ENCODE data around the gene POP4.
A peak's percentile ranks its signal among the peaks of the same experiment; 100 is the strongest.
"Not testable (repeated sequence)": the region's sequence is repeated elsewhere in the genome, so short reads cannot be mapped to it uniquely, and the experiment has no call there.

The POP4 gene, protein sequence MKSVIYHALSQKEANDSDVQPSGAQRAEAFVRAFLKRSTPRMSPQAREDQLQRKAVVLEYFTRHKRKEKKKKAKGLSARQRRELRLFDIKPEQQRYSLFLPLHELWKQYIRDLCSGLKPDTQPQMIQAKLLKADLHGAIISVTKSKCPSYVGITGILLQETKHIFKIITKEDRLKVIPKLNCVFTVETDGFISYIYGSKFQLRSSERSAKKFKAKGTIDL

DNA sequence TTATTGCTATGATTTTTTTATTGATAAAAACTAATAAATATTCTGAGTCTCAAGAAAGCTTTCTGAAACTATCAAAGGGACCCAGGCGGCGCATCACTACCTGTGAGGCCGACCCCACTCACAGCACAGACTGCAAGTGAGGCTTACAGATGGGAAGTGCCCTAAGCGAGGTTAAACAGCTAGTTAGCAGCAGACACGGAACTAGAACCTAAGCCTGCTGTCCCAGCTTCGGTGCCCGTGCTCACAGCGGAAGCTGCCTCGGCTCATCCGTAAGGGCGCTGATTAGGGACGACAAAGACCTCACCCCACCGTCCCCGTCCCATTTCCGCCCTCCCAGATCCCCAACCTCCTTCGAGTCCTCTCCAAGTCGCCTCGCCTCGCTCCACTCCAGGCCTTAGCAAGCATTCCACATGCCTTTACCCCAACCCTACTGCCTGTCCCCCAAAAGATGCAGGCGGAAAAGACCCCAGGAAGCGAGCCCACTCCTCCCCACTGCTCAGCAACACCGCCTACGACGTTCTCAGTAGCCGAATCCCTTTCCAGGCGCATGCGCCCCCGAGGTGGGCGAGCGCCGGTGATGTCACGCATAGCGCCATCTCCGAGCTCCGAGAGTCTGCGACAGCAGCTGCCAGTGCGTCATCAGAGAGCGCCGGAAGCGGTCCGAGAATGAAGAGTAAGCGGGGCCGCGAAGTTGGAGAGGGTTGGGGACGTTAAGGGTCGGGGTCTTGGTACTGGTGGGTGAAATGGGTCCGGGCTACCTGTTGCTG, at the start of gene POP4:
POP4 (plus strand) TSS at position 631 of the 767 bp plus-strand sequence; CDS start at position 667, 36 bp downstream.
- intact Hi-C loops (cut with DNase I), result no loop called here
- peak; percentile 95 to 99 (median 98) for DNase-seq

DNA sequence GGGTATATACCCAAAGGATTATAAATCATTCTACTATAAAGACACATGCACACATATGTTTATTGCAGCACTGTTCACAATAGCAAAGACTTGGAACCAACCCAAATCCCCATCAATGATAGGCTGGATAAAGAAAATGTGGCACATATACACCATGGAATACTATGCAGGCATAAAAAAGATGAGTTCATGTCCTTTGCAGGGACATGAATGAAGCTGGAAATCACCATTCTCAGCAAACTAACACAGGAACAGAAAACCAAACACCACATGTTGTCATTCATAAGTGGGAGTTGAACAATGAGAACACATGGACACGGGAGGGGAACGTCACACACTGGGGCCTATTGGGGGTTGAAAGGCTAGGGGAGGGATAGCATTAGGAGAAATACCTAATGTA, 47.0 kb upstream of the POP4 start:
- DNase-seq; intact Hi-C loops (cut with DNase I): not testable (repeated sequence)

DNA sequence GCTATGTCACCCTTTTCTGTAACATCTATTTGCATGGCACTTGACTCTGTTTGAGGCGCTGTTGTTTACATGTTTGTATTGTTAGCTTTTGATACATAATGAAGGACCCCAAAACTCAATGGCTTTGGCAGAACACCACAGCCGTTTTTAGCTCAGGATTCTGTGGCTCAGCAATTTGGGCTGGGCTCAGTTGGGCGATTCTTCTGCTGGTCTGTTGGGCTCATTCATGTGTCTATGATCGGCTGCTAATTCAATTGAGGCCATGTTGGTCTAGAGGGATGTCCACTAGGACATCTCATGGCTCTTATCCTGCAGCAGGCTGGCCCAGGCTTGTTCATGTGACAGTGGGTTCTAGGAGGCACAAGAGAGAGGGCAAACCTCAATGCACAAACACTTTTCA, 46.3 kb upstream of the POP4 start:
- intact Hi-C loops (cut with DNase I), result no loop called here
- DNase-seq, result peak in 1 of 10 donors; percentile 46

DNA sequence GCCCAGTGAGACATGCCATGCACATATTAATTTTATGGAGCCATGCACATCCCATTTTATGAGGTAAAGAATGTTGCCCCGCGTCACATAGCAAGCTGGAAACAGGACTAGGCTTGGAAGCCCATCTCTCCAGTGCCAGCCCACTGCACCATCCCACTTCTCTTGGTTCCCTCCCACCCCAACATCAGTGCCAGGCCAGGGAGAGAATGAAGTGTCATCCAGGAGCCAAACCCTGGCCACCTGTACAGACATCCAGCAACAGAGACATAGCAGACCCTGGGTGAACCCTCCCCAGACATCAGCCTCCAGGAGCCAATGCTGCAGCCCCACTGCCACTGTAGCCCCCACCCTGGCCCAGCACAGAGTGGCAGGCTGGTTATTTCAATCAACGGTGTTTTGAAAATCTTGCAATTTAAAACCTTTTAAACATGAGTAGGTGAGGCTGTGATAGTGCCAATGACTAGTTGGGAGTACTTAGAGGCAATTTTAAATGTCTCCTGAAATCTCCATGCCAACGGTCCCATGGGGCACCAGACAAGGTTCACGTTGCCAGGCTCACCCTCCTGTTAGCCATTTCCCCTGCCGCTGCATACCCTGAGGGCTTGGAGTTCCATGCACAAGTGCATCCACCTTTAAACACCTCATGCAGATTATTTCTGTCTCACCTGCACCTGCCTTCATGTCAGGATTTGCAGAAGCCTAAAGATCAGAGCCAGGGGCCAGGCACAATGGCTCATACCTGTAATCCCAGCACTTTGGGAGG, 45.6 kb upstream of the POP4 start:
- DNase-seq, result peak in 1 of 10 donors; percentile 51
- intact Hi-C loops (cut with DNase I), result no loop called here

DNA sequence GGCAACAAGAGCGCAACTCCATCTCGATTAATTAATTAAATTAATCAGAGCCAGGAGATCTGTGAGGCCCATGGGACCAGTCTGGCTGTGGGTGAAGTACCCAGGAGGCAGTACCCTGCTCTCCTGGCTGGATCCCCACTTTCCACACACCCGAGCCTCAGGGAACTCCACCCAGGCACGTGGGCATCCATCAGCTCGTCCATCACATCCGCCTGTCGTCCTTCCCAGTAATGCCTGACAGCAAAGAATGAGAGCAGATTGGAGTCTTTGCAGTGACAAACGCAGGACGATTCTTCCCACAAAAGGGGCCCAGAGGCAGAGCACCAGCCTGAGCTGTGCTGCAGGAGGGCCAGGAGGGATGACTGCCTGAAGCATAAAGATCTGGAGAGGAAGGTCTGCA, 44.5 kb upstream of the POP4 start:
- intact Hi-C loops (cut with DNase I), result no loop called here
- peak in 1 of 10 donors; percentile 75 for DNase-seq

DNA sequence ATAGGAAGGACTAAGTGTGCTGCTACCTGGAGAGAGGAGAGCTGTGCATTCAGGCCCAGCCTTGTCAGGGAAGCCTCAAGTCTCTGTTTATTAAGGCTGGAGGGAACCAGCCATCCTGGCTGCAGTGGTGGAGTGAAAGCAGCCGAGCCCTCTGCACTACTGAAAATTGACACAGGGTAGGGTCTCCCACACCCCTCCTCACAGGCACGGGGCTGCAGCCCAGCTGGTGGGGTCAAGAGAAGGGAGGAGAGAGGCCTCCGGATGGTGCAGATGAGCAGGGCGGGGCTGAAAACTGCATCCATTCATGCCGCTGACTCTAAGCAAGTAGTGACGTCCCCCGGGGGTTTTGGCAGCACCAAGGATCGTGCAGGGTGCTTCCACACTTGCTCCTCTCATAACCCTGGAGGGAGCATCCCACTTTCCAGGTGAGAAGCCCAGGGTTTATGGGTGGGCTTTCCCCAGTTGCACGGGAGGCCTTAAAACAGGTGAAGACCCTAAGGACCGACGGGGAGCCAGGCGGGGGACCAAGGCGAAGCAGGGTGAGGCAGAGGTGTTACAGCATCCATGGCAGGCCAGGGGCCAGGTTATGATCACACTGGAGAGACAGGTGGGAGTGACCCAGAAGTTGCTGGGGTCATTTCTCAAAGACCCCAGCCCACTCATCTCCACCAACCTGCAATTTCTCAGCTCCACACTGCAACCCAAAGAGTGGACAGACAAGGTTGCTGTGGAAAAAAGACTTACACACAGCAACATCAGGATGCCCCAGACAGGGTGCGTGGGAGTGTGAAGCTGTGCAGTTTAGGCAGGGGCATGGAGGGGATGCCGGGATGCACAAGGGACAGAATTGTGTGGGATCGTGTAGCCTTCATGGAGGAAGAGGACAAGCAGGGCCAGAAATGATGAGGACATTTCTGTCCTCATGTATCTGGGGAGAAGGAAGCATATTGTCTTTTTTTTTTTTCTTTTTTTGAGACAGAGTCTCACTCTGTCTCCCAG, 43.5 kb upstream of the POP4 start:
- intact Hi-C loops (cut with DNase I), result no loop called here
- DNase-seq, result peak in 1 of 10 donors; percentile 47

DNA sequence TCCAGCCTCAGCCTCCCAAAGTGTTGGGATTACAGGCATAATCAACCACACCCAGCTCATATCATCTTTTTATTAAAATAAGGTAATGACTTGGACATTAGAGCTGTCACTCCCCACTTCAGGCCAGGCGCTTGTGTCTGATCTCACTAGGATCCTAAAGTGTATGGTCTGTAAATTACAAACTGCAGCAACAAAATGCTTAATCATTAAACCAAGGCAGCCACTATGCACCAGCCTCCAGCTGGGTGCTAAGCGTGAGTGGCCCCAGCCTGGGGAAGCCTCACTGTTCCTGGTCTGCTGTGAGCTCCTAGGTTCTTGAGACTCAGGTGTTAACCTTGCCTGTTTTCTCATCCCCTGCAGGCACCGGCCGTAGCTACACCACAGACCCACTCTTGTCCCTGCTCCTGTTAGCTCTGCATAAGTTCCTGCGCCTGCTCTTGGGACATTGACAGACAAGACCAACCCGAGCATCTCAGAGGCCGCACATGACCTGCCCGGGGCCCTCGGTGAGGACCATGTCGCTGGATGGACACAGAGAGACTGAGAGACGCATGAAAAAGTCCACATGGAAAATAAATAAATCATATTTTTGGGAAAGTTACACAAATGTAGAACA, 42.5 kb upstream of the POP4 start:
- intact Hi-C loops (cut with DNase I), result no loop called here
- peak in 2 of 10 donors; percentile 65 to 70 for DNase-seq

DNA sequence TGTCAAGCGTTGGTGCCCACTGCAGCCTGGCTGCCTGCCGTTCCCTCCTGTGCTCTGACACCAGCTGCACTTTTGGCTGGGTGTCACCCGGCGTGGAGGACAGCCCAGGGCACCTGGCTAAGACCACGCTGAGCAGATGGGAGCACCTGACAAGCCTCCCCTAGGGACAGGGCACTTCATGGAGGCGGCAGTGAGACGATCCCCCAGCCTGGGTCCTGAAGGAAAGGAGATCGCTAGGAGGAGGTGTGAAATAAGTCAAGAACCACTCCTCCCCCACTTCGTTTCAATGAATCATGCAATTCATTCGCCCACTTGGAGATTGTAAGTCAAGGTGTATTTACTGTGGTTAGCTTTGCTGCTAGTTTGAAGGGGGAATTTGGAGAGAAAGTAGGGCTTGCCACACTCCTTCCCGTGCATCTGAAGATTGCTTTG, 41.5 kb upstream of the POP4 start:
- intact Hi-C loops (cut with DNase I), result no loop called here
- DNase-seq, result peak in 2 of 10 donors; percentile 47 to 80

DNA sequence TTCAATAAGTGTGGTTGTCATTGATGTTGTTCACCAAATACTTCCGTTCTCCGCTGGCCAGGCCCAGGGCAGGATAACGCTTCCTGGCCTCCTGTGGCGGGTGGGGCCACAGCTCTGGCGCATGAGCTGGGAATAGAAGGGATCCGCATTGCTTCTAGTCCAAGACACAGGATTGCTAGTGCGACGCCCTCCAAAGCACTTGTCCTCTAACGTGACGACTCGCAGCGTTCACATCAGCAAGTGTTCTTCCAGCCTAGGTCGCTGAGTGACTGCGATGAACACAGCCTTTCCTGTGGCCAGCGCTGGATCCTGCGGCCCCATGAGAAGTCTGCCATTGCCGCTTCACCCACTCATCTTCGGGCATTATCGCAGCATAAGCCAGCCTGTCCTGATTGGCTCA, 40.9 kb upstream of the POP4 start:
- intact Hi-C loops (cut with DNase I), result no loop called here
- DNase-seq, result peak in 2 of 10 donors; percentile 47 to 61

DNA sequence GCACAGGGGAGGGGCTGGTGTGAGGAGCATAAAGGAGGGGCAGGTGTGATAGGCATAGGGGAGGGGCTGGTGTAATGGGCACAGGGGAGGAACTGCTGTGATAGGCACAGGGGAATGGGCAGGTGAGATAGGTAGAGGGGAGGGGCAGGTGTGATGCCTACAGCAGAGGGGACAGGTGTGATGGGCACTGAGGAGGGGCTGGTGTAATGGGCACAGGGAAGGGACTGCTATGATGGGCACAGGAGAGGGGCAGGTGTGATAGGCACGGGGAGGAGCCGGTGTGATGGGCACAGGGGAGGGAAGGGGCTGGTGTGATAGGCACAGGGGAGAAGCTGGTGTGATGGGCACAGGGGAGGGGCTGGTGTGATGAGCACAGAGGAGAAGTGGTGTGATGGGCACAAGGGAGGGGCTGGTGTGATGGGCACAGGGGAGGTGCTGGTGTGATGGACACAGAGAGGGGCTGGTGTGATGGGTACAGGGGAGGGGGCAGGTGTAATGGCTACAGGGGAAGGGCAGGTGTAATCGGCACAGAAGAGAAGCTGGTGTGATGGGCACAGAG, 39.5 kb upstream of the POP4 start:
- intact Hi-C loops (cut with DNase I), result no loop called here
- no peak for DNase-seq

DNA sequence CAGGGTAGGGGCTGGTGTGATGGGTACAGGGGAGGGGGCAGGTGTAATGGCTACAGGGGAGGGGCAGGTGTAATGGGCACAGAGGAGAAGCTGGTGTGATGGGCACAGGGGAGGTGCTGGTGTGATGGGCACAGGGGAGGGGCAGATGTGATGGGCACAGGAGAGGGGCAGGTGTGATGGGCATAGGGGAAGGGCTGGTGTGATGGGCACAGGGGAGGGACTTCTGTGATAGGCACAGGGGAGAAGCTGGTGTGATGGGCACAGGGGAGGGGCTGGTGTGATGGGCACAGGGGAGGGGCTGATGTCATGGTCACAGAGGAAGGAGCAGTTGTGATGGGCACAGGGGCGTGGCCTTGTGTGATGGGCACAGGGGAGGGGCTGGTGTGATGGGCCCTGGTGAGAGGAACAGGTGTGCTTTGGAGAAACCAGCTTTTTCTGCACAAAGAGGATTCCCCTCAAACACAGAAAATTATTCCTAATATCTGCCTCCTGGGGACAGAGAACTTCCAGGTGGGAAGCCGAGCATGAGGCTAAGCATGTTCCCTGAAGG, 38.6 kb upstream of the POP4 start:
- peak in 1 of 10 donors; percentile 59 for DNase-seq
- intact Hi-C loops (cut with DNase I), result no loop called here

DNA sequence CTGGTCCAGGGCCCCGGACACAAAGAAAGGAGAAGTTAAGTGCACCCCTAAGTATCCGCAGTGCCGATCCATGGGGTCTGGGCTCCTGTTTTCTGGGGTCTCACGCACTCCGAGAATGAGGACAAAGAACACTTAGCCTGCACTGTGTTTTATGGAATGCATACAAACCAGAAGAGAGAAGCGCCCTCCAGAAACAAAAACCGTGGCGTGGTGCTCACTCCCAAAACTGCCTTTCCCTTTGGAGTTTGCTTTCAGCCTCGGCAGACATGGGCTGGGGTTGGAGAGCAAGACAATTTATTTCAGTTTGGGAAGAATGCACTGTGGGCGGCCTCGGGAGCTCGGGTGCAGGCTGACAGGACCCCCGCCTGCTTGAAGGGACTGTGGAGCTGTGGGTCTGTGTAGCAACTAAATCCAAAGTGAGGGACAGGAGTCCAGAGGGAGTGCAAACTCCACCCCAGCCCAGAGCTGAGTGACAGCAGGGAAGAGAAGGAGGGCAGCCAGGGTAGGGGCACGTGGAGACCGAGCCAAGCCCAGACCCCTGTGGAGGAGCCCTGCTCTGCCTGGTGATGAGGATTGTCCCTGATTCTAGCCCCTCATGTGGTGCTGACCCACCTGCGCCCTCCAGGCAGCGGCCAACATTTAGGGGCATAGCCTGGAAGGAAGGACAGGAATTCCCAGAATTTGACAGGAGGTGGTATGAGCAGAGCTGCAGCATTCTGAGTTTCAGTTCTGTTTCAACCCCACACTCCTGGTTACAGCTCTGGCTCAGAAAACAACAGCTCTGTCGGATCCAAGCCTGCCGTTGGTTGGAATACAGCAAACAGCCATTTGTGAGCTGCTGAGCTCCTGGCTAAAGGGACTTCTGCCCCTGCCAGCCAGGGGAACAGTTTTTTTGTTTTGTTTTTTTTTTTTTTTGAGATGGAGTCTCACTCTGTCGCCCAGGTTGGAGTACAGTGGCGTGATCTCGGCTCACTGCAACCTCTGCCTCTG, 37.8 kb upstream of the POP4 start:
- intact Hi-C loops (cut with DNase I), result no loop called here
- DNase-seq, result peak in 1 of 10 donors; percentile 76

DNA sequence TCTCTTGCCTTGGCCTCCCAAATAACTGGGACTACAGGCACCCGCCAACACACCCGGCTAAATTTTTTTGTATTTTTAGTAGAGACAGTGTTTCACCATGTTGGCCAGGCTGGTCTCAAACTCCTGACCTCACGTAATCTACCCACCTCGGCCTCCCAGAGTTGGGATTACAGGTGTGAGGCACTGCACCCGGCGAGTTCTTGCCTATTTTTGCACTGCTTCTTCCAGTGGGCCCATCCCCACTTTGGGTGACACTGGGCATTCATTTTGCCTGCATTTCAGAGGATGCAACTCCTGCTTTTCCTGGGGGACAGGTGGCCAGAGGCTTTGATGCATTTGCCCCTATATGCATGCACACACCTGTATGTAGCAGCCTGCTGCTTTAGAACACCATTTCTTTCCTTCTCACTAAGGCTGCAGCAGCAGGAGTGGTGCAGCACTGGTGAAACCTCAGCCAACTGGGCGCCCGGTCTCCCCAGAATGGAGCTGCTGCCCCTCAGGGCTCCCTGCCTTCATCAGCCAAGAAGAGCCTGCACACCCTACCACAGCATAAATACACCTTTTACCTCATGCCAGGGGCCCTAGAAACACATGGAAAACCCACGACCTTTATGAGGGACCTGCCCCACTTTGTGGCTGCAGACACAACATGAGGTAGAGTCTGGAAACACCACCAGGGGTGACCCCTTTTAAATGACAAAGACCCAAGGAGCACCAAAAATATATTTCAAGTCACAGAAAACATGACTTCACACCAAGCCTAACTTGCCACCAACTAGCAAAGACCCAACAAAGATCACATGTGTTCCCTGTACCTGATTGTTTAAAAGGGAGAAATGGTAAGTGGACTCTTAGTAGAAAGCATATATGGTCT, 36.8 kb upstream of the POP4 start:
- DNase-seq, result peak in 1 of 10 donors; percentile 39

DNA sequence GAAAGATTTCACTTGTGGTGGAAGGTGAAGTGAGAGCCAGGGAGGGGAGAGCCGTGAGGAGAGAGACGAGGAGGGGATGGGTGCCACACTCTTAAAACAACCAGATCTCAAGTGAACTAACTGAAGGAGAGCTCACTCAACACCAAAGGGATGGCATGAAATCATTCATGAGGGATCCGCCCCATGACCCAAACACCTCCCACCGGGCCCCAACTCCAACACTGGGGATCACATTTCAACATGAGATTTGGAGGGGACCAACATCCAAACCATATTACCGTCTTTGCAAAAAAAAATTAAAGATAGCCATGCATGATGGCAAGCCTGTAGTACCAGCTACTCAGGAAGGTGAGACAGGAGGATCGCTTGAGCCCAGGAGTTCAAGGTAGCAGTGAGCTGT, 34.9 kb upstream of the POP4 start:
- intact Hi-C loops (cut with DNase I), result no loop called here
- no peak for DNase-seq

More for the DNA sequence above, 36.8 kb upstream of the POP4 start:
- intact Hi-C loops (cut with DNase I), result no loop called here

DNA sequence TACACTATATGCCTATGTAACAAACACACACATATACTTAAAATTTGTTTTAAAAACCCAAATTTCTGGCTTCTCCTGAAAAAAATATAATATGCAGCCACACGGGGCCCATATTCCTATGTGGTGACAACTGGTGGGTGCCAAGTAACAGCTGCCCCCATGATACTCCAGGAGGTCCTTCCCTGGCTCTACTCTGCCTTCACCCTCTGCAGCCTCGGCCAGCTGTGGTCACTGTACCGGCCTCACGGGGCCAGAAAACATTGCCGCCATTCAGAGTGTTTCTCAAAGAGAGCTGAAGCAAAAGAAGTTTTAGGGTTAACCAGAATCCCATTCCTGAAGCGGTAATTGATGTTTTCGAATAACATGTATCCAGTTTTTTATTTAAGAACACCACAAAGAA, 32.6 kb upstream of the POP4 start:
- peak in 2 of 10 donors; percentile 42 to 69 for DNase-seq
- intact Hi-C loops (cut with DNase I), result no loop called here

DNA sequence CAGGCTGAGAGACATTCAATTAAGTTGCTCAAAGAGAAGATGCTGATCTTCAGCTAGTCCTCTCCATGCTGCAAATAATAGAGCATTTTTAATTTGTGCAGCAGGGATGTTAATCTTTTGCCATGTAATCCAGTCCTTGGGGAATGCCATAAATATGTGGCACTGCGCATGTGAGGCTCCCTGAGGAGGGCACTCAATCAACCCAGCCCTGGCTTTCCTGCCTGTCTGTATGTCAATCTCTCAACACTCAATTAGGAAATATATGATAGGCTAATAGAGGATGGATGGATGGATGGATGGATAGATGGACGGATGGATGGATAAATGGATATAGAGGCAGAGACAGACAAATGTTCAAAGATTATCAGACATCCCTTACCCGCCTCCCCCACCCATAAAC, 31.6 kb upstream of the POP4 start:
- no peak for DNase-seq
- intact Hi-C loops (cut with DNase I), result no loop called here
